HG02623 (cell line): ENCODE results near the gene PTPRE.
"Not testable (repeated sequence)": the region's sequence is repeated elsewhere in the genome, so short reads cannot be mapped to it uniquely, and the experiment has no call there.

Experiments
- ATAC-seq: cut with Tn5 transposase; IDR thresholded peaks from one replicate; pipeline ENCODE4 v1.9.1; 2021; ENCODE audit warnings: moderate library complexity; ENCODE audit not compliant: unreplicated experiment

The PTPRE gene

GRCh38 chr10:127976701-127977356, 69.9 kb downstream of the PTPRE start:
- ATAC-seq, result no peak

GRCh38 chr10:127977357-127978009, 70.6 kb downstream of the PTPRE start:
- ATAC-seq, result no peak

DNA sequence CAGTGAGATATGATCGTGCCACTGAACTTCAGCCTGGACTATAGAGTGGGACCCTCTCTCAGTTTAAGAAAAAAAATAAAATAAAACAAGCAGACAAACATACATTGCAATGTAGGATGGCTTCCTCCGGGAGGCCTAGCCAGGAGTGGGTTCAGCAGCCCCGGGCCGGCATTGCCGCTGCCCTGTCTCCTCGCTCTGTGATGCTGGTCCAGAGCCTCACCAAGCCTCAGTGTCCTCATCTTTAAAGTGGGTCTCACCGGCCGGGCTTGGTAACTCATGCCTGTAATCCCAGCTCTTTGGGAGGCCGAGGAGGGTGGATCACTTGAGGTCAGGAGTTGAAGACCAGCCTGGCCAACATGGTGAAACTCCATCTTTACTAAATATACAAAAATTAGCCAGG, 71.6 kb downstream of the PTPRE start:
- ATAC-seq, result no peak

DNA sequence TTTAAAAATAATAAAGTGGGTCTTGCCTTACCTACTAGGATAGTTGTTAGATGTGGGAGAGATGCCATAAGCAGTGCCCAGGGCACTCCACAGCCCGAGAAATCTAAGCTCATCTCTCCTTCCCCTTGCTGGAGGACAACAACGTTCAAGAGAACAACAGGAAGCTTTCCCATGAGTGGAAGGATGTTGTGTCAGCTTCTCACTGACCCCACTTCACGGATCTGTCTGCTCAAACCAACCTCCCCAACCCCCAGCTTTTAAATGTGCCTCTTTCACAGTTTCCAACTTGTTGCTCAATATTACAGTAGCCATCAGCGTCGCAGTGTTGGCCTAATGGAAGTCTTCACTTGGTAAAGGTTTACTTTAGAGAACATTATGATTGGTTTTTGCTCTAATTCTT, 72.1 kb downstream of the PTPRE start:
- ATAC-seq, result no peak

DNA sequence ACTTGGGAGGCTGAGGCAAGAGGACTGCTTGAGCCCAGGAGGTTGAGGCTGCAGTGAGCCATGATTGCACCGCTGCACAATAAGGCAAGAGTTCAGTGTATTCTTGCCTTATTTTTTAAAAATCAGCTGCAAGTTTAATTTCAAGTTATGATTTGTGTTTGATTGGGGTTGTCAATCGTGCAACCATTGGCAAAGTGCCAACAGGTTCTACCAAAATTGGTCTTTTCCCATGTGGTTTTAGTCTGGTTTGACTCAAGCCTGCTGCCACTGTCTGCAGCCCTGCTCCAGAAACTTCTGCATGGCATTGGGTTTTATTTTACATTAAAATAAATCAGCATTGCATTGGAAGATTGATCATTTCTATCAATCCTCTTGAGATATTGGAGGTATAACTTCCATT, 72.7 kb downstream of the PTPRE start:
- no peak for ATAC-seq

DNA sequence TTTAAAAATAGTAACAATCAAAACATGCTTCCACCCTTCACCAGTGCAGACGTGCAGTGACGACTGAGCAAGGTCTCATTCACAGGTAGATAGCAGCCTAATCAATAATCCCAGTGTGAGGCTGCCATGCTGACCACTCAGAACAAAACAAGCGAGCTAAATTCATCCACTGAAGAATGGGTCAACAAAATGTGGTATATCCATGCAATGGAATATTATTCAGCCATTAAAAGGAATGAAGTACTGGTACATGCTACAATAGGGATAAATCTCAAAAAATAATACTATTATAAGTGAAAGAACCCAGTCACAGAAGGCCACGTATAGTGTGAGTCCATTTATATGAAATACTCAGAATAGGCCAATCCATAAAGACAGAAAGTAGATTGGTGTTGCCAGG, 74.0 kb downstream of the PTPRE start:
- ATAC-seq, result no peak

- no peak for ATAC-seq
Observed at GRCh38 chr10:127982601-127983000, 75.7 kb downstream of the PTPRE start.

DNA sequence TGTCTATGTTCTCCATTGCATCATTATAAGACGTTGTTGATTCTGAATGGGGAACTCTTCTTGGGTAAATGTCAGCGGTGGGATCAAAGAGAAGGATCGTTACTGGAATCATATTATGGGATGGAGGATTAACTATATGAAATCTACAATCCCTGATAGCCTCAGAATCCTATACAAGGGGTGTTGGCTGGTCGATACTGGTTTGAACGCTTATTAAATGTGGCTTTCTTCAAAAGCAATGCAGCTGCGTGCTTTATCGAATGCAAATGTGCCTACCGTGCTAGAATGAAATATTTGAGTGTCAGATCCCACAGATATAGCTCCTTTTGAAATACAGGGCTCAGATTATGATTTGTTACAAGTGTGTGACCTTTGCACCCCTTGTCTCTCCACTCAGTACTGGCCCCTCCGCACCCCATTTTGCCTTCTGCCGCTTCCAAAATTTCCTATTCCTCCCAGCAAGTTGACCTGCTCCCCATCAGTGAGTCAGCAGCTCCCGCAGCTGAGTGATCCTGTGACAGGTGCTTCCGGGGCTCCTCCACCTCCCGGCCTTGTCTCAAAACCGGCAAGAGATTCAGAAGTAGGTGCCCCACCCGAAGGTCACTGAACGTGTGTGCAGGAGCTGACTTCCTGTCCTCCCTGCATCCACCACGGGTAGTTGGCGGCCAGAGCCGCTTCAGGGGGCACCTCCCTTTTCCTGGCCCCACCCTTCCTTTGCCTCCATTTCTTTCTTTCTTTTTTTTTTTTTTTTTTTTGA, 76.6 kb downstream of the PTPRE start:
- no peak for ATAC-seq

GRCh38 chr10:127984945-127985344, 78.0 kb downstream of the PTPRE start:
- no peak for ATAC-seq

GRCh38 chr10:127986531-127987466, 79.9 kb downstream of the PTPRE start:
- ATAC-seq, result no peak

DNA sequence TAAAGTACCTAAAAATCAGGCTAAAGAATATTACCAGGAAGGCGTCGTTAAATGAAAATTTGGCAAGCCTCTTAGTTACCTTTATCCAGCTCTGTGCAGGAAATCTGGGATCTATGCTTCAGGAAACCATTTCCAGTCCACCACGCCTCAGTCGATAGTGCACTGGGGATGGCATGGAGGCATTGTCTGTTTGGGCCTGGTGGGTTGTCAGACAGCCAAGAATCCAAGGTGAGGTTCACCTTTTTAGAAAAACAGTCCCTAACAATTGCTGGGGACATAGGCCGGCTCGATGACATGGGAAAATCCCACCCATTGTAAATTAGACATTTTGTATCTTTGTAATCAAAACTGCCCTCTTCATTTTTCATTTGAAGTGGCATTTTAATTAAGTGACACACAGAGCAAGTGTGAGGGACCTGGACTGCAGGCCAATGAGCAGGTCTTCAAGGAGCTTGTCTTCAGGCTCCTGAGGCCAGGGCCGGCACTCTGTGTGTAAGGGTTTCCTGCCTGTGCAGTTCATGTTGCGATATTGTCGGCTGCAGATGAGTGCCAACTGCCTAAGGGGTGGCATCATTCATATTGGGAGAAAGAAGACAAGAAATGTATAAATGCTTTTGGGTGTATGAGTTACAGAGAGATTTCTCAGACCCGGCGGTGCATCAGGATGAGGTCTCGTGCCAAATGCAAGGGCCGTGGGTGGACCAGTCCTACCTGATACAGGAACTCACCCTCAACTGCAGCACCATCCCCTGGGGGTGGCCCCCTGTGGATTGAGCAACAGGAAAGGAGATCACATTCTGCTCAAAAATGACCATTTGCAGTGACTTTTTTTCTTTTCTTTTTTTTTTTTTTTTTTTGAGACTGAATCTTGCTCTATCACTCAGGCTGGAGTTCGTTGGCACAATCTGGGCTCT, 80.8 kb downstream of the PTPRE start:
- ATAC-seq, result no peak

DNA sequence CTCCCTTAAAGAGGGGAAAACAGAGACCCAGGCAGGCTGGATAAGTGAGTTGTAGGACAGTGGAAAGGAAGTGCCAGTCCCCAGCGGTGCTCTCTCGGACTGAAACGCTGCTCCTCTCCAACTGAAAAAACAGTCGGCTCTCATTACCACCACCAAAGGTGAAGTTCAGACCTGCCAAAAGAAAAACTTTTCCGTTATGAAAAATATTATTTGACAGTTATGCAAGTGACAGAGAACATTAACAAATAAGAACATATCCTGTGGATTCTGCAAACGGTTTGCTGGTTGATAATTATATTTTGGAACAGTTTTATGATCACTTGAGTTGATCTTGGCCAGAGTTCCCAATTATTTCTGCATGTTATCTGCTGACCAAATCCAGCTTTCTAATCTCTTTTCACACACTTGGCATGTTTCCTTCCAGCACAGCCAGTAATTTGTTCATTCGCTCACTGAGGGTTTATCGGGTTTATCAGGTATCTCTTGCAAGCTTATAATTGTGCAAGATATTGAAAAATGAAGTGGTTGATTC, 82.6 kb downstream of the PTPRE start:
- ATAC-seq, result no peak

DNA sequence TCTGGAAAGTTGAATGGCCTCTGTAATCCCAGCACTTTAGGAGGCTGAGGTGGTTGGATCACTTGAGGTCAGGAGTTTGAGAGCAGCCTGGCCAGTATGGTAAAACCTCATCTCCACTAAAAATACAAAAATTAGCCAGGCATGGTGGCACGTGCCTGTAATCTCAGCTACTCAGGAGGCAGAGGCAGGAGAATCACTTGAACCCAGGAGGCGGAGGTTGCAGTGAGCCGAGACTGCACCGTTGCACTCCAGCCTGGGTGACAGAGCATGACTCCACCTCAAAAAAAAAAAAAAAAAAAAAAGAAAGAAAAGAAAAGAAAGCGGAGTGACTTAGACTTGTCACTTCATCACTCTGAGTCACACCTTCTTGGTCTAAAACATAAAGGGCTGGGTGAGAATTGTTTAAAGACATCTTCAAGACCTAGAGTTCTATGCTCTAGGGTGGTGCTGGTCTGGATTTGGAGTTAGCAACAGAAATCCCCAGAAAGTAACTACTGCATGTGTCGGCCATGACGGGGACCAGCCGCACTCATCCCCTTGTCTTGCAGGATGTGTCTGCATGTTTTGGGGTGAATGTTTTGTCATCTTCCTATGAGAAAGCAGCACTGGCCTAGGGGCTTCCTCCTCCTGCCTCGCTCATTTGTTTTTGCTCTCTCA, 83.4 kb downstream of the PTPRE start:
- not testable (repeated sequence) for ATAC-seq

GRCh38 chr10:127990846-127991542, 84.1 kb downstream of the PTPRE start:
- ATAC-seq, result no peak

DNA sequence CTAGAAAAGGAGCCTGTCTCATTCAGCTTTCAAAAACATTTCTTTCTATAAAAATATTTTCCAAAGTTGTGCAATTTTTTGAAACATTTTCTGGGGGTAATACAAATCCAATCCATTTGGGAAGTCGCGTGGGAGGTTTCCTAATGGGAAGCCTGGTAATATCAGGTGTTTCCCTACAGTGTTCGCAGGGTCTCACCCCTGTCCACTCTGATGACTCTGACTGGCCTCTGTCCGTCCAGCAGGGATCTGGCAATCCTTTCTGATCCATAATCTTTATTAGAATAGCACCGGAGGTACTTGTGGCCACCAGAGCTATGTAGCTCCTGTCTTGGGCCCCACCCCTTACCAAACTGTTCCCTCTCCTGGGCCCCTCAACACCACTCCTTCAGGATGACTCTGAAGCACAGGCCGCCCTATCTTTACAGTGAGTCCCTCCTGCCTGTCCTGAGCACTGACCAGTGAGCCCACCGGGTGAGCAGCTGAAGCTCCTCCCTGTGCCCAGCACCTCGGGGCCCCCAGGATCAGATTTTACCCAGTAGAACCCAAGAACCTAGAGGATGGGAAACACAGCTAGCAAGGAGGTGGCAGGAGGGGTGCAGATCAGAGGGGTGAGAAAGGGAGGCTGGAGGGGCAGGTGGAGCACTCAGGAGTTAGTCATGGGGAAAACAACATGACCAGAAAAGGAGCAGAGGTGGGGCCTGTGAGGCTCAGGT, 84.8 kb downstream of the PTPRE start:
- ATAC-seq, result no peak

DNA sequence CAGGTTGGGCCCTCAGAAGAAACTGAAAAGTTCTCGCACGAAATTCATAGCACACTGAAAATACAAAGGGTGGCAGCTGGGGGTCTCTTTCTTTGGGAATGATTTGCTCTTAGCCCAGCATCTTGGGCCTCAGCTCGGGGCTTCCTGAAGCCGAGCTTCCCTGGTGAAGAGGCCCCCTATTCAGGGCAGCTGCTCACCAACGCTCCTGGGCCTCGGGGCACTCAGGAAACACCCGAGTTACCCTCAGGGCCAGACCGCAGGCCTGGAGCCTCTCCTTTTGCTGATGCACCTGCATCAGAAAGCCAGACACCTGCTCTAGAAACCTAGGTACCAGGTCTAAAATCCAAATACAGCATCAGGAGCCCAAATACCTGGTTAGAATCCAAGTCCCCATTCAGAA, 85.5 kb downstream of the PTPRE start:
- no peak for ATAC-seq

DNA sequence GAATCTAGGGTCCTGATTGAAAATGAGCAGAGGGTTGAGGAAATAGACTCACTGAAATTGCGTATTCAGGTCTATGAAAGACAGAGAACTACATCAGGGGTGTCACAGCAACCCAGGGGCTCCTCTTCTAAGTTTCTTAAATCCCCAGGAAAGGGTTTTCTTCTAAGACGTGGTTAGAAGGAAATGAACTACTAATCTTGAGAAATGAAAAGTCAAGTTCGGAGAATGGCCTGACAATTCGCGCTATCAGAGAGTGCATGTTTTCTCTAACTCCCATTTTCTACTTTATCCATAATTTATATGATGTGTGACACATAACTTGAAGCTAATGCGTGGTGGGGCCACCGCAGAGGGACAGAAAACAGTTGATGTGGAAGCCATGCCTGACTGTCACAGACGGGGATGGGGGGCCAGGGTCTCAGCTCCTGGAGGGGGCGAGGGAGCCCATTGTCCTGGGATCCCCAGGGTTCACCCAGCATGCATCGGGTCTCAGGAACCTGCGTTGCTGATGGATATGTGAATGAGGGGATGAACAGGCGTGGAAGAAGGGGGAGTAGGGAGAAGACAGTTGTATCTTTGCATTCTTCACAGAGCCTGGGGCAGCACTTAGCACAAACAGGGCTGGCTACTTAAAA, 86.3 kb downstream of the PTPRE start:
- ATAC-seq, result no peak

DNA sequence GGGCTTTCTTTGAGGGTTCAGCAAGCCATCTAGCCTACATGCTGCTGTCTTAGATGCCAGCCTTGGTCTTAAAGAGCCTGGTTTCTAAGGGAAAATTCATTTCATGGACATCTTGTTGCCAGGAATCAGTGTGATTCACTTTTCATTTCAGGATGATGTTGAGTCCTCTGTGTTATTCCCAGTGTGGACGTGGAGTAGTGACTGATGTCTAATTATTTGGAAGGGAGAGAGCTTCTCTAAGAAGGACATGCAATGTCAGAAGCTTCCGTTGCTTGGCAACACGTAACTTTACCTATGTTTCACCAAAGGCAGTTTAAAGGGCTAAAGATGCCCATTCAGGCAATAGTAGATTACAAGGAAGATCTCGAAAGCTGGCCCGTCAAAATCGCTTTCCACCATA, 89.0 kb downstream of the PTPRE start:
- ATAC-seq, result no peak
